Activated gamma-delta T cell treated with Interleukin-2 at 50 U/mL for 16 hours (primary cell): ENCODE results near the gene CCDC141.
"Not testable (repeated sequence)": the region's sequence is repeated elsewhere in the genome, so short reads cannot be mapped to it uniquely, and the experiment has no call there.

Experiments
- DNase-seq: peaks from one replicate; pipeline ENCODE4 v3.0.0-alpha.2; 2020

CCDC141 gene

GRCh38 chr2:179031731-179032408 lies 18.1 kb downstream of the CCDC141 start:
- DNase-seq = no peak

- no peak for DNase-seq
These were observed 25.5 kb downstream of the CCDC141 start for GRCh38 chr2:179024445-179024844.

GRCh38 chr2:179022685-179023084 lies 27.3 kb downstream of the CCDC141 start:
- DNase-seq = no peak

DNA sequence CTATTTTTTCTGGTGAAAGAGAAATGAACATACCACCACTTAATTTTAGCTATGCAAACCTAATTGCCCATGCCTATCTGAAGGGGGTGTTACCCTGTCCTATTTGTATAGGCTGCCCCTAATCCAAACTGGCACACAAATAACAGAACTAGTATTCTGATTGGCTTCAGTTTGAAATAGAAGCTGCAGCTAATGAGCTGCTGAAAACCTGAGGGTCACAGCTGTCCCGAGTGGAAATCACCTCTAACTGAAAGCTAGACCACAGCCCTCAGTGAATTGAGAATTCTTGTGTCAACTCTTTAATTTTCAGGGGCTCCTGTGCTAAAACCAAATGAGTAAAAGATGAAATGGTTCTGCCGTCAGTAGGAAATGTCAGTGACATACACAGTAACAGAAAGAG lies 28.7 kb downstream of the CCDC141 start:
- no peak for DNase-seq

DNA sequence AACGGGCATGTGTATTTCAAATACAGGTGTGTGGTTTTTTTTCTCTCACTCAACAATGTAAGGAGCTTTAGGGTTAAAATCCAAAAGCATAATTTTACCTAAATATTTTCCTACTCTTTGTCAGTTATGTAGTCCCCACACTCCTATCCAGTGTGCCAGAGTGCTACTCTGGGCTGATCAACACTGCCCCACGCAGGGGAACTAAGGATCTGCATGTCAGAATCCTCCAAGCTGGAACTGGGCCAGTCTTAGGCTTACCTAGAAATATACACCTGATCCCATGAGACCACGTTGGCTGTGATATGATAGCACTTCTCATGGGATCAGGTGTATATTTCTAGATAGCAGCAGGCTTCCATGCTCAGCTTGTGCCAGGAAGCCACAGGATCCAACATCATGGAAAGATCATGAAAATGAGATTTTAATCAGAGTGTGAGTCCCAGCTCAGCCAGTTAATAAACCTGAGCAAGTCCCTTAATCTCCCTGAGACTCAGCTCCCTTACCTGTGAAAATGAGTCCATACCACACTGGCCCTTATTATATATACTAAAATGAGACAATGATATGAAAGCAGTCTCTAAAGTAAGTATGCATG lies 29.7 kb downstream of the CCDC141 start:
- no peak for DNase-seq

GRCh38 chr2:179019260-179019659 lies 30.7 kb downstream of the CCDC141 start:
- DNase-seq = no peak

- DNase-seq = no peak
These were observed 32.1 kb downstream of the CCDC141 start for GRCh38 chr2:179017773-179018357.

DNA sequence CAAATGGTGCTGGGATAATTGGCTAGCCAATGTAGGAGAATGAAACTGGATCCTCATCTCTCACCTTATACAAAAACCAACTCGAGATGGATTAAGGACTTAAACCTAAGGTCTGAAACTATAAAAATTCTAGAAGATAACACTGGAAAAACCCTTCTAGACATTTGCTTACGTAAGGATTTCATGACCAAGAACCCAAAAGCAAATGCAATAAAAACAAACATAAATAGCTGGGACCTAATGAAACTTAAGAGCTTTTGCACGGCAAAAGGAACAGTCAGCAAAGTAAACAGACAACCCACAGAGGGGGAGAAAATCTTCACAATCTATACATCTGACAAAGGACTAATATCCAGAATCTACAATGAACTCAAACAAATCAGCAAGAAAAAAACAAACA lies 35.7 kb downstream of the CCDC141 start:
- DNase-seq = not testable (repeated sequence)

GRCh38 chr2:179005976-179006375 lies 44.0 kb downstream of the CCDC141 start:
- no peak for DNase-seq

GRCh38 chr2:178999476-178999875 lies 50.5 kb downstream of the CCDC141 start:
- DNase-seq = no peak

- no peak for DNase-seq
These were observed 51.4 kb downstream of the CCDC141 start for GRCh38 chr2:178998539-178998938.

- DNase-seq = no peak
These were observed 52.5 kb downstream of the CCDC141 start for GRCh38 chr2:178997477-178997876.

DNA sequence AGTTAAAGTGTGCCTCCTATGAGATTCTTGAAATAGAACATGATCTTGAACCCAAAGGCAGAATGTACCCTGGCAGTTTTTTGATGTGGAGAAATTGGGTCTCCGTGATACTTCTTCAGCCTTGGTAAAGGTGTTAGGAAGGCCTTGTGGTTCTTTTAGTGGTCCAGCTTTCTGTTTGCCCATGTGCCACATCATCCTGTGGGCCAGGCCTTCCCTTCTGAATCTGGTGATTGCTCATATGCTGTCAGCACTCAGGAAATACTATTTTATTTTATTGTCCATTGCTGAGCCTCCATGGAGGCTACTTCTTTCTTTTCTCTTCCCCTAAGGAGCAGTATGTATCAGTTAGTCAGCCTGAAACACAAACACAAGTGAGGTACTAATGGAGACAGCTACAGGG lies 52.9 kb downstream of the CCDC141 start:
- no peak for DNase-seq

GRCh38 chr2:178994264-178994663 lies 55.7 kb downstream of the CCDC141 start:
- DNase-seq = no peak

DNA sequence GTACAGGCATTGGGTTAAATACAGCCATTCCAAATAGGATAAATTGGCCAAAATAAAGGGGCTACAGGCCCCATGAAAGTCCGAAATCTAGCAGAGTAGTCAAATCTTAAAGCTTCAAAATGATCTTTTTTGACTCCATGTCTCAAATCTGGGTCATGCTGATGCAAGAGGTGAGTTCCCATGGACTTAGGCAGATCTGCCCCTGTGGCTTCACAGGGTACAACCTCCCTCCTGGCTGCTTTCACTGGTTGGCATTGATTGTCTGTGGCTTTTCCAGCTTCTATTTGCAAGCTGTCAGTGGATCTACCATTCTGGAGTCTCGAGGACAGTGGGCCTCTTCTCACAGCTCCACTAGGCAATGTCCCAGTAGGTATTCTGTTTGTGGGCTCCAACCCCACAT lies 56.1 kb downstream of the CCDC141 start:
- no peak for DNase-seq

- not testable (repeated sequence) for DNase-seq
These were observed 57.2 kb downstream of the CCDC141 start for GRCh38 chr2:178992719-178993118.

DNA sequence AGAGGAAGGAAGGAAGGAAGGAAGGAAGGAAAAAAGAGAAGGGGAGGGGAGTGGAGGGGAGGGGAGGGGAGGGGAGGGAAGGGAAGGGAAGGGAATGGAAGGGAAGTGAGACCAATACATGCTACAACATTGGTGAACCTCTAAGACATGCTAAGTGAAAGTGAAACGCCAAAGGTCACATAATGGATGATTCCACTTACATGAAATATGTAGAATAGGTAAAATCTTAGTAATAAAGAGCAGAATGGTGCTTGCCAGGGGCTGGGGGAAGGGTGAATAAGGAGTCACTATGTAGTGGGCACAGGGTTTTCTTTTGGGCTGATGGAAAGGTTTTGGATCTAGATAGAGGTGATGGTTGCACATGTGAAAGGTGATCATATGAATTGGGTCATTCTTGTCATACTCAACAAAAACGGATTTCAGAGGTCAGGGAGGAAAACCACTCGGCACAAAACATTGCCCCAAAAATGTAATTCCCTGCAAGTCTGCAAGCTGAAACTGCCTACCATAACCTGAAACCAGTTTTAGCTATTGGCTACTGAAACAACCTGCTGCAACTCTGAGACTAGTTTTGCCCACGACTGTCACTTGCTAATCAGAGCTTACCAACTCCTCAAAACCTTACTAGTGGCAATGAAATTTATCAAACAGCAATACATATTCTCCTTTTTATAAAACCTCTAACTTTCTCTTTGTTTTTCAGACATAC lies 59.2 kb downstream of the CCDC141 start:
- DNase-seq = no peak

DNA sequence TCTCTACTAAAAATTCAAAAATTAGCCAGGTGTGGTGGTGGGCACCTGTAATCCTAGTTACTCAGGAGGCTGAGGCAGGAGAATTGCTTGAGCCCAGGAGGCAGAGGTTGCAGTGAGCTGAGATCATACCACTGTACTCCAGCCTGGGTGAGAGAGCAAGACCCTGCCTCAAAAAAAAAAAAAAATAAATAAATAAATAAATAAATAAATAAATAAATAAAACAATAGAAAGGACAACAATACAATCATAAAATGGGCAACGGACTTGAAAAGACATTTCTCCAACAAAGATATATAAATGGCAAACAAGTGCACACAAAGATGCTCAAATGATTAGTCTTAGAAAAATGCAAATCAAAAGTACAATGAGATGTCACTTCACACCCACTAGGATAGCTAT lies 60.5 kb downstream of the CCDC141 start:
- not testable (repeated sequence) for DNase-seq

- DNase-seq = not testable (repeated sequence)
These were observed 67.3 kb downstream of the CCDC141 start for GRCh38 chr2:178982652-178983051.

GRCh38 chr2:178980815-178981214 lies 69.1 kb downstream of the CCDC141 start:
- DNase-seq = no peak

DNA sequence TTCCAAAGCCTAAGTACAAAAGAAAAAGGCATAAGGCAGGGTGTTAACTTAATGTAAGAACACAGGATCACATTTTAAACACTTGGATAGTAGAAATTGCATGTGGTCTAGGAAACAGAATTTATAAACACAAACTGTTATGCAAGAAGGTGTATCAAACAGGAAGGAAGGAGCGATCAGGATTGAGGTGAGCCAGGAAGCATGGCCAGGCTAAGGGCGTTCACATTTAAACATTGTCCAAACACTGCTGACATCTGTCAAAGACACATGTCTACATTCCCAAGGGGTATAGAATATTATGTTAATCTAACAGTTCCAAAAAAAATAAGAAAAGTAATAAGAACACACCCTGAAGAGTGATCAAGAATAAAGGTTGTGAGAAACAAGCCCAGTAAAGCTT lies 71.3 kb downstream of the CCDC141 start:
- no peak for DNase-seq

- DNase-seq = no peak
These were observed 73.6 kb downstream of the CCDC141 start for GRCh38 chr2:178976351-178976750.

DNA sequence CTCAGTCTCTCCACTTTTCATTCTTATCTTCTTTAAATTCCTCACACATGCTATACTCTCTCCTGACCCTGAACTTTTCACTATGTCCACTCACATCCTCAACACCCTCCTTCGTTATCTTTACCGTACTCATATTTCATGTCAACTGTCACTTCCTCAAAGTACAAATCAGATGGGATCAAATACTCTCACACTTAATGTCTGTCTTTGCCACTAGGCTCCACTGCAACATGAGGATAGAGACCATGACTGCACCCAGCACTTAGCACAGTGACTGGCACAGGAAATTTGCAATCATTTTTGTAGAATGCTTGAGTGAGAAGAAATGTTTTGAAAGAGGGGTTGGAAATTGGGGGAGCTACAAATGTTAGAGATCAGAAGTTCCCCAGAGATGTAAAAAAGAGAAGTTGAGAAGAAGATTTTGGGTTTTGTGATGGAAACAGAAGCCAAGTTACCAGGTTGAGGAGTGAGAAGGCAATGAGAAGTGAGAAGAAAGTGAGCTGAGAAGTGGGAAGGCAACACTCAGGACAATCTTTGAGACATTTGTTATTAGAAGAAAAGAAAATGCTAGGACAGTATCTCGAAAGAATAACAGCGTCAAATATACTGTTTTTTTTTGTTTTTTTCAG lies 87.0 kb downstream of the CCDC141 start:
- no peak for DNase-seq
